Tibial nerve (tissue), 3 donors: Measurements from ENCODE around the gene LIN37.

Experiments
- POLR2A ChIP-seq, 2 donors: fragments of 450-650 bp; IDR thresholded peaks; one replicate each; pipeline ENCODE4 v1.6.1; 2017; ENCODE audit warnings: antibody characterized with exemption in 2 of 2, mild to moderate bottlenecking in 2 of 2, moderate library complexity in 2 of 2
- TF ChIP-seq, protein P1 (sequence below), 5 experiments: fragments of 200-600 bp in 3 of 5; fragments of 450-650 bp in 2 of 5; sonication (generic) in 3 of 5; IDR thresholded peaks; one replicate each; pipeline ENCODE4 v1.5.1; 2016 to 2019; ENCODE audit warnings: antibody characterized with exemption in 5 of 5, mild to moderate bottlenecking in 3 of 5, moderate library complexity in 2 of 5

DNA sequence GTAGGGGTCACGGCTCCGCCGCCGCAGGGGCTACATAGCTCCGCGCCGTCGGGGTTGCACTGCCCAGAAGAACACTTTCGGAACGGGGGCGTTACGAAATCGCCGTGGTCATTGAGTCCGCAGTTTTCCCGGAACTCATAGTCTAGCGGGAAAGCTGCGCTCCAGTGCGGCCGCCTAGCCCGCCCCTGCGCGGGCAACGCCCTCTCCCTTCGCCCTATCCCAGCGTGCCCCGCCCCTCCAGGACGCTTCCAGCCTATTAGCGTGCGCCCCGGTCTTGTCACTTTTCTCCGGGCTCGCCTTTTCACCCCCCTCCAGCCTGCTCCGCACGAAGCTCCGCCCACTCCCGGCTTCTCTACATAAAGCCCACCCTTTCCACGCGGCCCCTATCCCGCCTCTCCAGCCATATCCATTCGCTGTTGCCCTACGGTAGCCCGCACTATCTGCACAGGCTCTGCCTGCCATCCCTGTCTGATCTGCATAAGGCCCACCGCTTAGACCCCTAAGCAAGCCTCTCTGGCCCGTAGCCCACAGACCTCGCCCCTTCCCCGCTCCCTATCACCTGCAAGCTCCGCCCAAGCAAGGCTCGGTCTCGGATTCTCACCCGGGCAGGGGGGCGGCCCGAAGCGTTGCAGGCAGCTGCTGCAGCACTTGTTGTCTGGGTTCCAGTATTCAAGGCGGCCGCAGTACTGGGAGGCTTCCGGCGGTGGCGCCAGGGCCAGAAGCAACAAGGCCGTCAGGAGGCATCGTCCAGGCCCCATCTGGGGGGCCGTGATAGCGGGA is 7.8 kb upstream of the LIN37 start:
- TF ChIP-seq, protein P1, sequence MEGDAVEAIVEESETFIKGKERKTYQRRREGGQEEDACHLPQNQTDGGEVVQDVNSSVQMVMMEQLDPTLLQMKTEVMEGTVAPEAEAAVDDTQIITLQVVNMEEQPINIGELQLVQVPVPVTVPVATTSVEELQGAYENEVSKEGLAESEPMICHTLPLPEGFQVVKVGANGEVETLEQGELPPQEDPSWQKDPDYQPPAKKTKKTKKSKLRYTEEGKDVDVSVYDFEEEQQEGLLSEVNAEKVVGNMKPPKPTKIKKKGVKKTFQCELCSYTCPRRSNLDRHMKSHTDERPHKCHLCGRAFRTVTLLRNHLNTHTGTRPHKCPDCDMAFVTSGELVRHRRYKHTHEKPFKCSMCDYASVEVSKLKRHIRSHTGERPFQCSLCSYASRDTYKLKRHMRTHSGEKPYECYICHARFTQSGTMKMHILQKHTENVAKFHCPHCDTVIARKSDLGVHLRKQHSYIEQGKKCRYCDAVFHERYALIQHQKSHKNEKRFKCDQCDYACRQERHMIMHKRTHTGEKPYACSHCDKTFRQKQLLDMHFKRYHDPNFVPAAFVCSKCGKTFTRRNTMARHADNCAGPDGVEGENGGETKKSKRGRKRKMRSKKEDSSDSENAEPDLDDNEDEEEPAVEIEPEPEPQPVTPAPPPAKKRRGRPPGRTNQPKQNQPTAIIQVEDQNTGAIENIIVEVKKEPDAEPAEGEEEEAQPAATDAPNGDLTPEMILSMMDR (IDR thresholded peaks at IDR 0.05): peak in 2 of 5 experiments; percentile 18 to 28
- TF ChIP-seq POLR2A (IDR thresholded peaks at IDR 0.05): peak; percentile 43 to 45
